ENCODE data around the gene TMTC4. TPM values are rescaled to one million over a fixed set of nuclear protein-coding genes. Genes with fewer than 3 reads are reported as not detected.

Gene TMTC4
- total RNA-seq, 1 donor from 2014 or later, result 6.2 TPM

DNA sequence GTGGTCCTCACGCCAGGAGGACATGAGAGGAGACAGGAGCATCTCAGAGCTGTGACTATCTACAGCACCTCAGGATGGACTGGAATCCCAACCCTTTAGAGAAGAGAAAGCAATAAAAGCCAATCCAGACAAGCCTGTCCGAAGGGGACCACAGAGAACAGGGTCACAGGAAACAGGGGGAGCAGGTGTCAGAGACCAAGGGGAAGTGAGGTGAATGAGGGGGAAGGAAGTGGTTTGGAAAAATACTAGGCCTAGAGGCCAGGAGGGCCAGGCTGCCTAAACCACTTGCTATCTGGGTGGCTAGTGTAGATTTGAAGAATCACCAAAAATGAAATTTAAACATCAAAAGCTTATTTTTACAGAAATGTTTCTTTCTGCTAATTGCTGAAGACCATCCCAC lies 16.2 kb downstream of the TMTC4 start:
- intact Hi-C loops (cut with micrococcal nuclease), result no loop called here
- Histone ChIP-seq H3K4me1 (no peaks in the 10 kb centered on the region), H3K27ac (replicated peaks) (no peak overlapping the region), H3K9me3 (replicated peaks) (no peaks in the 10 kb centered on the region), H3K36me3 (peaks cover 85% of the 10 kb centered on the region), H3K4me3 (no peak overlapping the region), H3K27me3 (ENCODE audit: low read depth) (no peaks in the 10 kb centered on the region)
- TF ChIP-seq CTCF (IDR thresholded peaks at IDR 0.05; ENCODE audit: borderline replicate concordance), result no peak
- DNase-seq, result no peak

DNA sequence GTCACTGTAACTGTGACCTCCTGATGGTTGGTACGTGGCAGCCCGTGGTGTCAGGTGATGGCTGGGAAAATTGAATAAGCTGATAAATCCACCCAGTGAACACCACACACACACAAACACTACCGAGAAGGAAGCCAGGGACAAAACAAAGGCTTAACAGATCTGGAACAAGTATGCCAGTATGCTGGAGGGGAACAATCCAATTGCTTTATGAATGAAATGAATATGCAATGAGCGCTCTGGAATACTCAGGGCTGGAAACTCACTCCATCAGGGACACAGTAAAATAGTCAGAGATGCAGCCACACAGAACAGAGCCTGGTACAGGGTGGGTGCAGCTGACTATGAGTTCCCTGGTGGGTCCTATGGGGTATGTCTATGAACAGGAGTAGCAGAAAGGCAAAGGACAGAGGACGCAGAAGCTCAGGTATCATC lies 16.7 kb downstream of the TMTC4 start:
- Histone ChIP-seq H3K4me1 (no peaks in the 10 kb centered on the region), H3K9me3 (replicated peaks) (no peaks in the 10 kb centered on the region), H3K36me3 (peaks cover 84% of the 10 kb centered on the region), H3K27me3 (ENCODE audit: low read depth) (no peaks in the 10 kb centered on the region), H3K27ac (replicated peaks) (no peak overlapping the region), H3K4me3 (no peak overlapping the region)
- no peak for TF ChIP-seq CTCF (IDR thresholded peaks at IDR 0.05; ENCODE audit: borderline replicate concordance)
- intact Hi-C loops (cut with micrococcal nuclease), result no loop called here
- no peak for DNase-seq

- Histone ChIP-seq H3K4me1 (no peaks in the 10 kb centered on the region), H3K9me3 (replicated peaks) (no peaks in the 10 kb centered on the region), H3K4me3 (no peak overlapping the region), H3K27me3 (ENCODE audit: low read depth) (no peaks in the 10 kb centered on the region), H3K27ac (replicated peaks) (no peak overlapping the region), H3K36me3 (peaks cover 35% of the 10 kb centered on the region)
- no peak for TF ChIP-seq CTCF (IDR thresholded peaks at IDR 0.05; ENCODE audit: borderline replicate concordance)
- DNase-seq, result no peak
- intact Hi-C loops (cut with micrococcal nuclease), result no loop called here
Observed at GRCh38 chr13:100652510-100652909, 22.1 kb downstream of the TMTC4 start.

DNA sequence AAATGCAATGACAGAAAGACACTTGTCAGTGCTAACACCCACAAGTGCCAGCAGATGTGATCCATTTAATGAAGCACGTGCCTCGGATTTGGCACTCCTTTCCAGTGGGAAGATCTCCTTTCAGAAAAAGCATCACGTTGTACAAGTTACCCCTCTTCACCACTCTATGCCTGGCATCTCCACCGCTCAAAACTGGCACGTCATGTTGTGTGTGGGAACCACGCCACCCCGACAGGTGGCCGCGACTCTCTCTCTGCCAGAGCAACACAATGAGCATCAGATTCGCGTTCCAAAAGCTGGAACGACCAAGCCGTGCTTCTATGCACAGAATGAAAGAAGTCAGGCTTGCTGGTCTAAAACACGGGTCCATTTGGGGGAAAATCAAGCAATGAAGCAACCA lies 24.3 kb downstream of the TMTC4 start:
- no peak for DNase-seq
- no peak for TF ChIP-seq CTCF (IDR thresholded peaks at IDR 0.05; ENCODE audit: borderline replicate concordance)
- H3K4me3 ChIP-seq, result no peak overlapping the region
- peaks cover 13% of the 10 kb centered on the region for H3K36me3 ChIP-seq
- H3K9me3 ChIP-seq (replicated peaks), result no peaks in the 10 kb centered on the region
- no peaks in the 10 kb centered on the region for H3K4me1 ChIP-seq
- no peaks in the 10 kb centered on the region for H3K27me3 ChIP-seq (ENCODE audit: low read depth)
- no peak overlapping the region for H3K27ac ChIP-seq (replicated peaks)
- intact Hi-C loops (cut with micrococcal nuclease), result no loop called here

DNA sequence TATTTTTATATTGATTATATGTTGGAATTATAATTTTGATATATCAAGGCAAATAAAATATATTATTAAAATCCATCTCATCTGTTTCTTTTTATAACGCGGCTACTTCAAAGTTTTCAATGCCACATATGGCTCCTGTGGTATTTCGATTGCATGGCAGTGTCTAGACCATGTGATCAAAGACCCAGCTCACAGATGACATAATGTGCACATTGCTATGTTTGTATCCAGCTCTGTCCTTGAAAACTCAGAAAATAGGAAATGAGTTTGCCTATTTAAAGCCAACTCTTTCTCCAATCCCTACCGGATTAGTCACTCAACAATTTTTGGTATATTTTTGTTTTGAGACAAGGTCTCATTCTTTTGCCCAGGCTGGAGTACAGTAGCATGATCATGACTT lies 26.2 kb downstream of the TMTC4 start:
- Histone ChIP-seq H3K27ac (replicated peaks) (no peak overlapping the region), H3K4me3 (no peak overlapping the region), H3K27me3 (ENCODE audit: low read depth) (no peaks in the 10 kb centered on the region), H3K9me3 (replicated peaks) (no peaks in the 10 kb centered on the region), H3K4me1 (no peaks in the 10 kb centered on the region), H3K36me3 (peaks cover 3% of the 10 kb centered on the region)
- intact Hi-C loops (cut with micrococcal nuclease), result no loop called here
- DNase-seq, result no peak
- TF ChIP-seq CTCF (IDR thresholded peaks at IDR 0.05; ENCODE audit: borderline replicate concordance), result no peak

DNA sequence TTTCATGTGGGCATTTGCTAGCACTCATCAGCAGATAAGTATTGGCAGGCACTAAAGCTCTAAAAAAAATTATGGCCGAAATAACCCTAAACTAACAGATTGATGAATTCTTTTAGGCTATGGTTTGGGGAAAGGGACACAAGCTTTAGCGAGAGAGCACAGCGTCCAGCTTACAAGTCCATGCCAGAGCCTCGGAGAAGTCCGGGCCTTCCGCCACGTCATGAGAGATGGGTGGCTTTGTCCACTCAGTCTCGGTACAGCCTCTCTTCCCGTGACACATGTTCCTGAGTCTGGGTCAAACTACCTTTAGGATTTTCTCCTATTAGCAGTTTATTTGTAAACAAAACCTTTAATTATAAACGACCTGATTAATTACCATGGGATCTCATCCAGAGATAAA lies 27.7 kb downstream of the TMTC4 start:
- H3K9me3 ChIP-seq (replicated peaks), result no peaks in the 10 kb centered on the region
- H3K4me3 ChIP-seq, result no peak overlapping the region
- no peaks in the 10 kb centered on the region for H3K27me3 ChIP-seq (ENCODE audit: low read depth)
- H3K36me3 ChIP-seq, result peaks cover 8% of the 10 kb centered on the region
- TF ChIP-seq CTCF (IDR thresholded peaks at IDR 0.05; ENCODE audit: borderline replicate concordance), result no peak
- DNase-seq, result no peak
- H3K4me1 ChIP-seq, result no peaks in the 10 kb centered on the region
- intact Hi-C loops (cut with micrococcal nuclease), result no loop called here
- no peak overlapping the region for H3K27ac ChIP-seq (replicated peaks)

All from left ventricle myocardium inferior (tissue), 1 donor.